Measurements from ENCODE around the gene IDNK.

IDNK gene

DNA sequence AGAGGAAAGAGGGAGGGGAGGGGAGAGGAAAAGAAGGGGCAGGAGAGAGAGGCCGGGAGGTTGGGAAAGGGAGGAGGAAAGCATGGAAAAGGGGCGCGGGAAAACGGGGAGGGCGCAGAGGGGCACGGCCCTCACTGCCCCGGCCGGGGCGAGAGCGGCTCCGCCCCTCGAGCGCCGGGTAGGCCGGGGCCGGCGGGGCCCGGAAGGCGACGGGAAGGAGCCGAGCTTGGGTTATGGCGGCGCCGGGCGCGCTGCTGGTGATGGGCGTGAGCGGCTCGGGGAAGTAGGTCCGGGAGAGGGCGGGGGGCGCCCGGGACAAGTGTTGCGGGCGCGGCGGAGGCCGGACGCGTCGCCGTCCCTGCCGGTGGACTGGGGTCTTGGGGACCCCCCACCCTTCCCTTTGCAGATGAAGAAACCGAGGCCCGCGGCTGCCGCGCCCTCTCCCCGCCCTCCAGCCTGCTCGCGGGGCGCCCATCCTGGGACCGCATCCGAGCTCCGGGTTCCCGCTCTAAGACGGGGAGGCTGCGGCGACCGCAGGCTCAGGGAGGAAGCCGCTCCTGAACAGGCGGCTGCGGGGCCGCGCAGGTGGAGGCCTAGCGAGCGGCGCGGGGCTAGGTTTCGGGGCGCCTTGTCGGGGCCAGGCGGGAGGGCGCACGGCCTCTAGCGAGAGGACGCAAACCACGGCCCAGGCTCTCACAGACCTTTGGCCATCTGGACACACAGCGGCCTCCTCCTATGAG is at the start of gene IDNK:
Gene IDNK, plus strand, starts transcription at position 205 of the 740 bp plus-strand sequence. Its CDS starts 29 bp downstream, at position 234.
- Histone ChIP-seq H3K4me2 (peak within 1 kb of the TSS; percentile 75 to 95 (median 89)), H3K9ac (peak within 1 kb of the TSS; percentile 88 to 97 (median 95)), H3K27ac (peak within 1 kb of the TSS; percentile 86 to 97 (median 94)), H3K4me1 (peaks cover 10 to 25% (median 18%) of the 10 kb centered on the region in 10 experiments), H3K9me3 (replicated peaks in 1 of 11) (no peaks in the 10 kb centered on the region), H3K27me3 (no peaks in the 10 kb centered on the region), H4K20me1 (no peaks in the 10 kb centered on the region), H3K36me3 (peaks cover 3 to 21% (median 11%) of the 10 kb centered on the region in 11 experiments; a peak in 14 of 22 replicates), H3K4me3 (peak within 1 kb of the TSS; percentile 78 to 93 (median 89))
- TF ChIP-seq Cebpa-rat (IDR thresholded peaks at IDR 0.05): no peak

- Histone ChIP-seq H3K4me1 (peaks cover 23 to 43% (median 30%) of the 10 kb centered on the region in 10 experiments), H3K9ac (no peak overlapping the region), H3K4me2 (peak overlapping the region in 3 of 11 experiments; percentile 6 to 7 (median 7); a peak in 2 of 22 replicates), H3K9me3 (replicated peaks in 1 of 11) (peaks cover 15 to 30% (median 17%) of the 10 kb centered on the region in 11 experiments; a peak in 21 of 22 replicates), H4K20me1 (no peaks in the 10 kb centered on the region), H3K27me3 (peaks cover 0 to 18% (median 0%) of the 10 kb centered on the region in 11 experiments; a peak in 5 of 22 replicates), H3K4me3 (no peak overlapping the region), H3K36me3 (no peaks in the 10 kb centered on the region), H3K27ac (no peak overlapping the region)
- TF ChIP-seq Cebpa-rat (IDR thresholded peaks at IDR 0.05): no peak
These were observed 48.5 kb upstream of the IDNK start for GRCh38 chr9:83574482-83574881.

DNA sequence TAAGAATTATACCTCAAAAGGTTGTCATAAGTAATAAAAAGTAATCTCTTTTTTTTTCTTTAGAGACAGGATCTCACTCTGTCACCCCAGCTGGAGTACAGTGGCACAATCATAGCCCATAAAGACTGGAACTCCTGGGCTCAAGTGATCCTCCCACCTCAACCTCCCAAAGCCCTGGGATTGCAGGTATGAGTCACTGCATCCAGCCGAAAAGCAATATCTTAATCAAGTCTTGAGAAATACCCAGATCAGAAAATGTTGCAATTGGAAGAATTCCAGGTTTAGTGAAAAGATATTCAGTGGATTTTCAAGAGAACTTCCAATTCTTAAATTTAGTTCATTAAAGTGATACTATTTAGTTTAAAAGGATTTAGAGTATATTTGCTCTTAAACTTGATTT is 40.9 kb upstream of the IDNK start:
- Histone ChIP-seq H3K36me3 (no peaks in the 10 kb centered on the region), H3K9ac (no peak overlapping the region), H3K27ac (no peak overlapping the region), H4K20me1 (no peaks in the 10 kb centered on the region), H3K4me1 (no peaks in the 10 kb centered on the region), H3K9me3 (replicated peaks in 1 of 11) (peaks cover 16 to 31% (median 23%) of the 10 kb centered on the region in 11 experiments; a peak in 21 of 22 replicates), H3K4me3 (no peak overlapping the region), H3K27me3 (no peaks in the 10 kb centered on the region), H3K4me2 (no peak overlapping the region)
- 0 out of 22 replicates have a peak, but pooled peaks of 1 of the 11 experiments have one; percentile 14 for TF ChIP-seq Cebpa-rat (IDR thresholded peaks at IDR 0.05)

DNA sequence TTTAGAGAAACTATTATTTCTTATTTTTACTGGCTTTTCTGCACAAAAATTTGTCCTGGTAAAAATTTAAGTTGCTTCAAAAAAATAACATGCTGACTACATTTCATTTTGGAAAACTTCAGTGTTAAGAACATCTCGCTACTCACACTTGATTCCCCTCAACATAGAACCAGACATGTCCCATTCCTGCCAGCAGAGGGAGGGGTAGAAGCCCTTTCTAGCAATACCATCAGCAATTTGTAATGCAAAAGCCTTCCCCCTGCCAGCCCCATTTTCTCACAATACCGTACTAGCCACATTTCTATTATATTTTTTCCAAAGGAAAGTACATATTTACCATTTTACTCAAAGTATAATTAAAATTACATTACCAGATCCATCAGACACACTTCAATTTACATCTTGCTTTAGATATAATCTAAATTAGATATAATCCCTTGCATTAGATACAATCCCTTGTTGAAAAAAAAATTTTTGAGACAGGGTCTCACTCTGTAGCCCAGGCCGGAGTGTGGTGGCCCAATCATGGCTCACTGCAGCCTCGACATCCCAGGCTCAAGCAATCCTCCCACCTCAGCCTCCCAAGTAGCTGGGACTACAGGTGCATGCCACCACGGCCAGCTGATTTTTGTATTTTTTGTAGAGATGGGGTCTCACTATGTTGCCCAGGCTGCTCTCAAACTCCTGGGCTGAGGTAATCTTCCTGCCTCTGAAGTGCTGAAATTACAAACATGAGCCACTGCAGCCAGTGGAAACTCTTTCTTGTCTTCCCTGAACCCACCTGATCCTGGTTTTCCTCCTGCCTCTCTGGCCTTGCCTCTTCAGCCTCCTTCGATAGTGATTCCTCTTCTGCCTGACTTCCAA is 39.6 kb upstream of the IDNK start:
- H3K9ac ChIP-seq: no peak overlapping the region
- no peak for TF ChIP-seq Cebpa-rat (IDR thresholded peaks at IDR 0.05)
- no peak overlapping the region for H3K4me3 ChIP-seq
- no peaks in the 10 kb centered on the region for H3K4me1 ChIP-seq
- no peaks in the 10 kb centered on the region for H3K27me3 ChIP-seq
- H3K9me3 ChIP-seq (replicated peaks in 1 of 11): peaks cover 11 to 21% (median 16%) of the 10 kb centered on the region in 11 experiments; a peak in 21 of 22 replicates
- H3K27ac ChIP-seq: no peak overlapping the region
- H3K36me3 ChIP-seq: no peaks in the 10 kb centered on the region
- no peaks in the 10 kb centered on the region for H4K20me1 ChIP-seq
- H3K4me2 ChIP-seq: no peak overlapping the region

DNA sequence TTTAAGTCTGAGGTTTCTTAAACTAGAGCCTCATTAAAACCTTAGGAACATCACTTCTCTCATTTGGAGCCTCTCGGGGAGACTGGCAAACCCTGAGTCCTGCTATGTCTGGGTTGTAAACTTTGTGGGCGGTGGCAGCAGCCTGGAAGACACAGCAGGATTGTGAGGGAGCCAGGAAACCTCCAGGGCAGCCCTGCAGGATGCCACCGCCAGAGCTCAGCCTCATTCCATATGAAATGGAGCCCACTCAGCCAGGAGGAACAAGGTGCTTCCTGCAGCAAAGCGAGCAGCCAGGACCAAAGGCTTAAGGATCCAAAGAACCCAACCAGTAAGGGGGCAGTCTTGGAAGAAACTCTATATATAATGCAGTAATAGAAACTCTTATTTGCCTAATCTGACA is 37.9 kb upstream of the IDNK start:
- Histone ChIP-seq H3K27ac (no peak overlapping the region), H3K36me3 (no peaks in the 10 kb centered on the region), H3K4me2 (no peak overlapping the region), H4K20me1 (no peaks in the 10 kb centered on the region), H3K27me3 (no peaks in the 10 kb centered on the region), H3K4me1 (no peaks in the 10 kb centered on the region), H3K9ac (no peak overlapping the region), H3K4me3 (no peak overlapping the region), H3K9me3 (replicated peaks in 1 of 11) (peaks cover 0 to 7% (median 2%) of the 10 kb centered on the region in 11 experiments; a peak in 5 of 22 replicates)
- no peak for TF ChIP-seq Cebpa-rat (IDR thresholded peaks at IDR 0.05)

DNA sequence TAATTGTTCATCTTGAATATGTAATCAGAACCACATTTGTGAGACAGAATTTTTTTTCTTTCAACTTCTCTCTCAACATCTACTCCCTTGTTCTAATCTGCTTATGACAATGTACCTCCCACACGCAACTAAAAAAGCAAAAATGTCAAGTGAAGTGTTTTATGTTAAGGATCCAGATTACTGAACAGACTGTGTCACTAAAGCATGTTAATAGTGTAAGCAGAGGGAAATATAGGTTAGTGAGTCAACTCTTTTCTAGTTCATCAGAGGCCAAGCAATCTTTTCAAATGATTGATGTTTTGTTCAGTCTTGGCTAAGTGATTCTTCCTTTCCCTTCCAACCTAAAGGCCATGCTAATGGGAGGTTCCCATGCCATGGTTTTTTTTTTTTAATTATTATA is 34.7 kb upstream of the IDNK start:
- Histone ChIP-seq H3K27me3 (no peaks in the 10 kb centered on the region), H4K20me1 (no peaks in the 10 kb centered on the region), H3K4me2 (no peak overlapping the region), H3K36me3 (no peaks in the 10 kb centered on the region), H3K4me3 (no peak overlapping the region), H3K9ac (no peak overlapping the region), H3K4me1 (no peaks in the 10 kb centered on the region), H3K9me3 (replicated peaks in 1 of 11) (peaks cover 0 to 9% (median 5%) of the 10 kb centered on the region in 11 experiments; a peak in 4 of 22 replicates), H3K27ac (no peak overlapping the region)
- TF ChIP-seq Cebpa-rat (IDR thresholded peaks at IDR 0.05): no peak

GRCh38 chr9:83596899-83597504 is 25.9 kb upstream of the IDNK start:
- H3K4me3 ChIP-seq: no peak overlapping the region
- no peak for TF ChIP-seq Cebpa-rat (IDR thresholded peaks at IDR 0.05)
- no peak overlapping the region for H3K9ac ChIP-seq
- H3K27ac ChIP-seq: no peak overlapping the region
- H4K20me1 ChIP-seq: no peaks in the 10 kb centered on the region
- no peaks in the 10 kb centered on the region for H3K36me3 ChIP-seq
- H3K4me2 ChIP-seq: no peak overlapping the region
- peaks cover 0 to 9% (median 0%) of the 10 kb centered on the region in 10 experiments; a peak in 2 of 20 replicates for H3K4me1 ChIP-seq
- no peaks in the 10 kb centered on the region for H3K27me3 ChIP-seq
- peaks cover 0 to 11% (median 0%) of the 10 kb centered on the region in 11 experiments; a peak in 1 of 22 replicates for H3K9me3 ChIP-seq (replicated peaks in 1 of 11)

DNA sequence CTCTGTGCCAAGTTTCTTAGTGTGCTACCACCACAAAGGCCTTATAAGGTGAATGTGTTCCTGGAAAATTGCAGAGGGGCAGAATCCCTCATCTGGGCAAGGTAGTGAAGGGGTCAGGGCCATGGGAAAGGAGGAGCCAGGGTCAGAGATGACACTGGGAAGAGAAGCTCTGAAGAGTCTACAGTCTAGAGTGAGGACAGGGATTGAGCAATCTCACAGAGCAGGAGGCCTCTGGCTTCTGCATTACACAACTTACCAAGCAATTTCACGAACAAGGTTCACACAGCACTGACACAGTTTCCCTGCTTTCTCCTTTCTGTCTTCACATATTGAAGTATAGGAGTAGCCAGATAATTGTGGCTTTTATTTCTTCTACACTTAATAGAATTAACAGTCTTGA is 24.5 kb upstream of the IDNK start:
- H3K36me3 ChIP-seq: no peaks in the 10 kb centered on the region
- no peak overlapping the region for H3K4me3 ChIP-seq
- H3K27me3 ChIP-seq: no peaks in the 10 kb centered on the region
- H4K20me1 ChIP-seq: no peaks in the 10 kb centered on the region
- H3K4me2 ChIP-seq: peak overlapping the region in 1 of 11 experiments; percentile 48; a peak in 3 of 22 replicates
- H3K9me3 ChIP-seq (replicated peaks in 1 of 11): peaks cover 0 to 11% (median 0%) of the 10 kb centered on the region in 11 experiments; a peak in 1 of 22 replicates
- TF ChIP-seq Cebpa-rat (IDR thresholded peaks at IDR 0.05): peak in 7 of 11 experiments; percentile 12 to 39 (median 31); a peak in 4 of 22 replicates
- H3K27ac ChIP-seq: no peak overlapping the region
- no peak overlapping the region for H3K9ac ChIP-seq
- peaks cover 0 to 9% (median 0%) of the 10 kb centered on the region in 10 experiments; a peak in 2 of 20 replicates for H3K4me1 ChIP-seq
